Mesothelial cell of epicardium (in vitro differentiated cells): Measurements from ENCODE around the gene SEC22A. TPM values are rescaled to one million over a fixed set of nuclear protein-coding genes. Genes with fewer than 3 reads are reported as not detected.

Experiments
- DNase-seq, 2 experiments: peaks; one replicate each; pipeline ENCODE4 v3.0.0; 2021; ENCODE audit warnings: low spot score in 2 of 2; ENCODE audit not compliant: unreplicated experiment in 2 of 2
- H3K27ac Mint-ChIP-seq: 2 replicates; pipeline ENCODE4 v1.8.0; 2021; ENCODE audit warnings: mixed read lengths
- H3K27me3 Mint-ChIP-seq: 2 replicates; pipeline ENCODE4 v1.8.0; 2021; ENCODE audit warnings: low read depth, mixed read lengths
- H3K36me3 Mint-ChIP-seq: 2 replicates; pipeline ENCODE4 v1.8.0; 2021; ENCODE audit warnings: mixed read lengths
- H3K4me1 Mint-ChIP-seq: 2 replicates; pipeline ENCODE4 v1.8.0; 2021; ENCODE audit warnings: mixed read lengths
- H3K4me3 Mint-ChIP-seq: 2 replicates; pipeline ENCODE4 v1.8.0; 2021; ENCODE audit warnings: mild to moderate bottlenecking, moderate library complexity, mixed read lengths
- H3K9me3 Mint-ChIP-seq: 2 replicates; pipeline ENCODE4 v1.8.0; 2021; ENCODE audit warnings: mixed read lengths
- total RNA-seq: library from RNA; stranded (reverse); gene quantifications from 3 replicates; pipeline ENCODE4 v1.2.1, GENCODE V29; 2021
- TF ChIP-seq, protein P1 (sequence below): fragments of 200-600 bp; sonication (generic); IDR thresholded peaks from one replicate; pipeline ENCODE4 v1.5.0; 2021; ENCODE audit warnings: antibody characterized with exemption; ENCODE audit not compliant: unreplicated experiment

SEC22A gene
- total RNA-seq, 1 donor from 2014 or later = 16.3 TPM

DNA sequence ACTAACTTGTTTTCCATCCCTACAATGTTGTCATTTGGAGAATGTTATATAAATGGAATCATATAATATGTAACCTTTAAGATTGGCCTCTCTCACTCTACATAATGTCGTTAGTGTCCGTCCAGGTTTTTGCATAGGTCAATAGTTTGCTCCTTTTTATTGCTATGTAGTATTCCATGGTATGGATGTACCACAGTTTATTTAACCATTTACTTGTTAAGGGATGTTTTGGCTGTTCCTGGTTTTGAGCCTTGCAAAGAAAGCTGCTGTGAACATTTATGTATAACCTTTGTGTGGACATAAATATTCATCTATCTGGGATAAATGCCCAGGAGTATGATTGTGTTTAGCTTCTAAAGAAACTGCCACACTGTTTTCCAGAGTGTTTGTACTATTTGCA lies 34.1 kb upstream of the SEC22A start:
- no peaks in the 10 kb centered on the region for H3K4me1 Mint-ChIP-seq
- H3K4me3 Mint-ChIP-seq = no peak overlapping the region
- no peak overlapping the region for H3K27ac Mint-ChIP-seq
- DNase-seq = no peak
- H3K36me3 Mint-ChIP-seq = peaks cover 32% of the 10 kb centered on the region
- H3K27me3 Mint-ChIP-seq = no peaks in the 10 kb centered on the region
- TF ChIP-seq, protein P1, sequence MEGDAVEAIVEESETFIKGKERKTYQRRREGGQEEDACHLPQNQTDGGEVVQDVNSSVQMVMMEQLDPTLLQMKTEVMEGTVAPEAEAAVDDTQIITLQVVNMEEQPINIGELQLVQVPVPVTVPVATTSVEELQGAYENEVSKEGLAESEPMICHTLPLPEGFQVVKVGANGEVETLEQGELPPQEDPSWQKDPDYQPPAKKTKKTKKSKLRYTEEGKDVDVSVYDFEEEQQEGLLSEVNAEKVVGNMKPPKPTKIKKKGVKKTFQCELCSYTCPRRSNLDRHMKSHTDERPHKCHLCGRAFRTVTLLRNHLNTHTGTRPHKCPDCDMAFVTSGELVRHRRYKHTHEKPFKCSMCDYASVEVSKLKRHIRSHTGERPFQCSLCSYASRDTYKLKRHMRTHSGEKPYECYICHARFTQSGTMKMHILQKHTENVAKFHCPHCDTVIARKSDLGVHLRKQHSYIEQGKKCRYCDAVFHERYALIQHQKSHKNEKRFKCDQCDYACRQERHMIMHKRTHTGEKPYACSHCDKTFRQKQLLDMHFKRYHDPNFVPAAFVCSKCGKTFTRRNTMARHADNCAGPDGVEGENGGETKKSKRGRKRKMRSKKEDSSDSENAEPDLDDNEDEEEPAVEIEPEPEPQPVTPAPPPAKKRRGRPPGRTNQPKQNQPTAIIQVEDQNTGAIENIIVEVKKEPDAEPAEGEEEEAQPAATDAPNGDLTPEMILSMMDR = no peak
- peaks cover 17% of the 10 kb centered on the region for H3K9me3 Mint-ChIP-seq

DNA sequence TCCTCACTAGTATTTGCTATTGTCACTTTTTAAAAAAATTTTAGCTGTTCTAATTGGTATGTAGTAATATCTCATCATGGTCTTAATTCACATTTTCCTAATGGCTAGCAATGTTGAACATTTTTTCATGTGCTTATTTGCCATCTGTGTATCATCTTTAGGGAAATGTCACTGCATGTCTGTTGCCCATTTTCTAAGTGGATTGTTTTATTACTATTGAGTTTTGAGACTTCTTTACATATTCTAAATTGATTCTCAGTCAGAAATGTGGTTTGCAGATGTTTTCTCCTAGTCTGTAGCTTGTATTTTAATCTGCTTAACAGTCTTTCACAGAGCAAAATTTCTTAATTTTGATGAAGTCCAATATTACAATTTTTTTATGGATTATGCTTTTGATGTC lies 33.6 kb upstream of the SEC22A start:
- TF ChIP-seq, protein P1 = no peak
- Mint-ChIP-seq H3K9me3 (peaks cover 17% of the 10 kb centered on the region), H3K36me3 (peaks cover 32% of the 10 kb centered on the region), H3K27me3 (no peaks in the 10 kb centered on the region), H3K4me3 (no peak overlapping the region), H3K27ac (no peak overlapping the region), H3K4me1 (no peaks in the 10 kb centered on the region)
- no peak for DNase-seq

DNA sequence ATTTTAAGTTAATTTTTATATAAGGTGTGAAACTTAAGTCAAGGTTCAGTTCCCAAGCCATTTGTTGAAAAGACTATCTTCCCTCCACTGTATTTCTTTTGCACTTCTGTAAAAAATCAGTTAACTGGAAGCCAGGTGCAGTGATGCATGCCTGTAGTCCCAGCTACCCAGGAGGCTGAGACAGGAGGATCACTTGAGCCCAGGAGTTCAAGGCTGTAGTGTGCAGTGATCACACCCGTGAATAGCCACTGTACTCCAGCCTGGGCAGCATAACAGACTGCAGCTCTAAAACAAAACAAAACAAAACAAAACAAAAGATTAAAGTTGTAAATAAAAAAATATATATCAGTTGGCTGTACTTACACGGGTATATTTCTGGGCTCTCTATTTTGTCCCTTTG lies 33.1 kb upstream of the SEC22A start:
- Mint-ChIP-seq H3K27me3 (no peaks in the 10 kb centered on the region), H3K4me1 (no peaks in the 10 kb centered on the region), H3K27ac (no peak overlapping the region), H3K4me3 (no peak overlapping the region), H3K9me3 (peaks cover 17% of the 10 kb centered on the region), H3K36me3 (peaks cover 32% of the 10 kb centered on the region)
- TF ChIP-seq, protein P1 = no peak
- DNase-seq = no peak

- Mint-ChIP-seq H3K9me3 (peaks cover 17% of the 10 kb centered on the region), H3K27ac (no peak overlapping the region), H3K4me3 (no peak overlapping the region), H3K27me3 (no peaks in the 10 kb centered on the region), H3K4me1 (no peaks in the 10 kb centered on the region), H3K36me3 (peaks cover 25% of the 10 kb centered on the region)
- DNase-seq = no peak
- TF ChIP-seq, protein P1 = no peak
These were observed 32.2 kb upstream of the SEC22A start for GRCh38 chr3:123169492-123169929.

- Mint-ChIP-seq H3K4me1 (no peaks in the 10 kb centered on the region), H3K4me3 (no peak overlapping the region), H3K36me3 (peaks cover 21% of the 10 kb centered on the region), H3K27ac (no peak overlapping the region), H3K9me3 (peaks cover 14% of the 10 kb centered on the region), H3K27me3 (no peaks in the 10 kb centered on the region)
- DNase-seq = no peak
- TF ChIP-seq, protein P1 = no peak
These were observed 31.8 kb upstream of the SEC22A start for GRCh38 chr3:123169930-123170329.

DNA sequence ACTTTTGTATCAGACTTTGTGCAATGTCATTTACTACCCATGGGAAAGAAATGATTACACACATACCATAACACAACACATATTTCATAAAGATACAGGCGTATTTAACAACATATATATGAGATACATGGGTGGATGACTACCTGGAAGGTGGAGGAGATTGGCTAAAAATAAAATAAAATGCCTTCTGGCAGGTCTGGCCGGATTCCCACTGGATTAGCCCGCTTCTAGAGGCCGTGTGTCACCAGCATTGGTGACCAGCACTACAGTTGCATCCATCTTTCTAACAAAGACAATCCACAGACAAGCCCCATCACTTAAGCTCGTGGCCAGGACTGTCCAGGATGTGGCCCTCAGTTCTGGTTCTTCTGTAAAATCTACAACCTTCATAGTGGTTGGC lies 21.0 kb upstream of the SEC22A start:
- no peaks in the 10 kb centered on the region for H3K36me3 Mint-ChIP-seq
- H3K4me3 Mint-ChIP-seq = no peak overlapping the region
- H3K4me1 Mint-ChIP-seq = no peaks in the 10 kb centered on the region
- H3K27ac Mint-ChIP-seq = no peak overlapping the region
- TF ChIP-seq, protein P1 = no peak
- no peak for DNase-seq
- H3K27me3 Mint-ChIP-seq = no peaks in the 10 kb centered on the region
- H3K9me3 Mint-ChIP-seq = peaks cover 10% of the 10 kb centered on the region
